ENCODE results near the gene LETMD1. TPM values are rescaled to one million over a fixed set of nuclear protein-coding genes. Genes with fewer than 3 reads are reported as not detected.

LETMD1 gene
- total and polyA plus RNA-seq, 8 donors: 34.3 to 59.5 (median 49.8) TPM

DNA sequence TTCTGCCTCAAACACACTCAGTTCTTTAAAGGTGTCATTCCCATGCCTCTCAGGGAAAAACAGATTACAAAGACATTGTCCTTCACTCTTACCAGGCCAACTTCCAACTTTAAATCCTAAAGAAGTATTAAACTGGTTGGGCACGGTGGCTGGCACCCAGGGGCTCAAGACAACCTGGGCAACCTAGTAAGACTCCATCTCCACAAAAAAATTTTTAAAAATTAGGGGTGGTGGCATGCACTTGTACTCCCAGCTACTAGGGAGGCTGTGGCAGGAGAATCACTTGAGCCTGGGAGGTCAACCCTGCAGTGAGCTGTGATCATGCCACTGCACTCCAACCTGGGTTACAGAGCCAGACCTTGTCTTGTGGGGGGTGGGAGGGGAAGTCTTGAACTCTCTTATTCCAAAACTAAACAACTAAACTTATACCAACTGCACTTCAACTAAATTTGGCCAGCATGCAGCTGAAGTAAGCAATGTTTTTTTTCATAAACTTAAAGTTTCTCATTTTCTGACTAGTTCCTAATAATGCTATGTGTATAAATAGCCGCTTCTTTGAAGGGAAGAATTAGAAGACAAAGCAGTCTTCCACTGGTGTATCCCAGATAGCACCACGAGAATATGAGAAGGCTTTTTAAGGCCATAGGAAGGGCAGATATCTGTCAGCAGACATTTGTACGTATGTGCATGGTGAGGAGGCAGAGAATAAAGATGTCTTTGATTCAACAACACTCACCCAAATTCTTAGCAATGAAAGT is 24.3 kb upstream of the LETMD1 start:
- peaks cover 12 to 23% (median 14%) of the 10 kb centered on the region in 3 donors for H3K4me1 ChIP-seq
- no peaks in the 10 kb centered on the region for H3K9me3 ChIP-seq
- TF ChIP-seq, protein P1, sequence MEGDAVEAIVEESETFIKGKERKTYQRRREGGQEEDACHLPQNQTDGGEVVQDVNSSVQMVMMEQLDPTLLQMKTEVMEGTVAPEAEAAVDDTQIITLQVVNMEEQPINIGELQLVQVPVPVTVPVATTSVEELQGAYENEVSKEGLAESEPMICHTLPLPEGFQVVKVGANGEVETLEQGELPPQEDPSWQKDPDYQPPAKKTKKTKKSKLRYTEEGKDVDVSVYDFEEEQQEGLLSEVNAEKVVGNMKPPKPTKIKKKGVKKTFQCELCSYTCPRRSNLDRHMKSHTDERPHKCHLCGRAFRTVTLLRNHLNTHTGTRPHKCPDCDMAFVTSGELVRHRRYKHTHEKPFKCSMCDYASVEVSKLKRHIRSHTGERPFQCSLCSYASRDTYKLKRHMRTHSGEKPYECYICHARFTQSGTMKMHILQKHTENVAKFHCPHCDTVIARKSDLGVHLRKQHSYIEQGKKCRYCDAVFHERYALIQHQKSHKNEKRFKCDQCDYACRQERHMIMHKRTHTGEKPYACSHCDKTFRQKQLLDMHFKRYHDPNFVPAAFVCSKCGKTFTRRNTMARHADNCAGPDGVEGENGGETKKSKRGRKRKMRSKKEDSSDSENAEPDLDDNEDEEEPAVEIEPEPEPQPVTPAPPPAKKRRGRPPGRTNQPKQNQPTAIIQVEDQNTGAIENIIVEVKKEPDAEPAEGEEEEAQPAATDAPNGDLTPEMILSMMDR (IDR thresholded peaks at IDR 0.05): no peak
- WGBS, 2 donors: 29 to 30% methylated on average over 4 of the region's 4 CpGs
- intact Hi-C loops (cut with DNase I): no loop called here
- ATAC-seq (no peak), DNase-seq (no peak), FAIRE-seq (no peak)
- peak overlapping the region in 3 of 4 donors; percentile 7 to 86 (median 66) for H3K4me3 ChIP-seq
- H3K27me3 ChIP-seq: no peaks in the 10 kb centered on the region
- peak overlapping the region; percentile 95 to 99 (median 96) for H3K27ac ChIP-seq
- no peaks in the 10 kb centered on the region for H3K36me3 ChIP-seq

DNA sequence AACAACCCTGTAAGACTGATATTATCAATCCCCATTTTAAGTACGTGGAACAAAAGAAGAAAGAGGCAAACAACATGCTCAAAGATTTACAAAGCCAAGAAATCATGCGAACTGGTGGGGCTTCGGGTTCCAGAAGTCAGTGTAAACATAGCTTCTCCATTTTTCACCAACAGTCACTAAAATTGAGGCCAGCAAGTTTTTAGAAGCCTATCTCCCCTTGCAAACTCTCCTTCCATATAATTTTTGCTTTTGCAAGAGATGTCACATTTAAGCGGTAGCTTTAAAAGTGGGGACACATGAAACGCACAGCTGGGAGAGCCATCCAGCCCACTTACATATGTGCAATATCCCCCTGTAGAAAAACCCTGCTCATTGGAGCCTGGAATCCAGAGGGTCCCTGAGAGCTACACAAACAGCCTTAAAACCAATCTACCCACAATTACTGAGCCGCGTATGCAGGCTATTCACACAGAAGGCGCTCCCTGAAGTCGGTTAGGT is 22.7 kb upstream of the LETMD1 start:
- Histone ChIP-seq H3K27me3 (no peaks in the 10 kb centered on the region), H3K4me3 (peak overlapping the region; percentile 54 to 86 (median 70)), H3K36me3 (no peaks in the 10 kb centered on the region), H3K9me3 (no peaks in the 10 kb centered on the region), H3K27ac (peak overlapping the region; percentile 95 to 99 (median 96)), H3K4me1 (peaks cover 12 to 23% (median 14%) of the 10 kb centered on the region in 3 donors)
- FAIRE-seq: no peak
- no peak for ATAC-seq
- TF ChIP-seq, protein P1 (IDR thresholded peaks at IDR 0.05): no peak
- WGBS, 2 donors: 3% methylated on average over 9 of the region's 9 CpGs
- intact Hi-C loops (cut with DNase I): no loop called here
- no peak for DNase-seq

DNA sequence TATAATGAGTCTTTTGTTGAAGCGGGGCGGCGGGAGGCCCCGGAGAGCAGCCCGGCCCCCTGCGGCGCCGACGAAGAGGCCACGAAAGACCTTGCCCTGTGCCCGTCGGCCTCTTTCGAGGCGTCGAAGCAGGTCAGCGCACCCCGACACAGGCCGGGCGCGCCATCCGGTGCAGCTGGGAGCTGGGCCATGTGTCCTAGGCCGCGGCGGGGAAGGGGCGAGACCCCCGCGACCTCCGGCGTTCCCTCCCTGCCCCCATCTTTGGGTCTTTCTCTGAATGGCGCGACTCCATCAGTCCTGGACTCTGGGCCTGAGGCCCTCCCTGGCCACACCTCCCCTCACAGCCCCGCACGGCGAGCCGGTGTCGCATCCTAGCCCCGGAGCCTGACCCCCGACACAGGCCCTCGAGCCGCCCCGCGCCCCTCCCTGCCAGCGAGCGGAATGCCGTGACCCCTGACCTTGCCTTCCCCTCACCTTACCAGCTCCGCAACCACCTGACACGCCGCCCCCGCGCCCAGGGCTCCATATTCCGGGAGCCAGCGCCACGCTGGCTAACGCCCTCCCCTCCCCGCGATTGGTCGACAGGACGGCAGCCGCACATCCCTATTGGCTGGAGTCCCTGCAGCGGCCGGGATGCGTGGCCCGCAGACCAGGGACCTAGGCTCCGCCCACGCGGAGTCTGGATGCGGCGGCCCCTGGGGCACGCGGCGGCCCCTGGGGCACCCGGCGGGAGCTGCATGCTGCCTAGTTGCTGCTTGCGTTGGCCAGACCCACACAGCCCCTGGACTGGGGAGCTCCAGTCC is 22.1 kb upstream of the LETMD1 start, which contains the start of gene SLC11A2:
Gene SLC11A2 (minus strand): TSS at position 549 of the 803 bp plus-strand sequence. CDS start 15,656 bp downstream, outside the sequence.
- peaks cover 12 to 23% (median 14%) of the 10 kb centered on the region in 3 donors for H3K4me1 ChIP-seq
- ATAC-seq (peak; percentile 88 to 94 (median 92)), FAIRE-seq (no peak), DNase-seq (peak; percentile 95 to 98 (median 96))
- WGBS, 2 donors: 0 to 1% methylated on average over 73 to 74 of the region's 74 CpGs
- peak within 1 kb of the TSS; percentile 95 to 99 (median 96) for H3K27ac ChIP-seq
- H3K36me3 ChIP-seq: no peaks in the 10 kb centered on the region
- intact Hi-C loops (cut with DNase I): no loop called here
- H3K27me3 ChIP-seq: no peaks in the 10 kb centered on the region
- H3K9me3 ChIP-seq: no peaks in the 10 kb centered on the region
- peak within 1 kb of the TSS; percentile 54 to 86 (median 70) for H3K4me3 ChIP-seq
- TF ChIP-seq, protein P1 (IDR thresholded peaks at IDR 0.05): no peak

DNA sequence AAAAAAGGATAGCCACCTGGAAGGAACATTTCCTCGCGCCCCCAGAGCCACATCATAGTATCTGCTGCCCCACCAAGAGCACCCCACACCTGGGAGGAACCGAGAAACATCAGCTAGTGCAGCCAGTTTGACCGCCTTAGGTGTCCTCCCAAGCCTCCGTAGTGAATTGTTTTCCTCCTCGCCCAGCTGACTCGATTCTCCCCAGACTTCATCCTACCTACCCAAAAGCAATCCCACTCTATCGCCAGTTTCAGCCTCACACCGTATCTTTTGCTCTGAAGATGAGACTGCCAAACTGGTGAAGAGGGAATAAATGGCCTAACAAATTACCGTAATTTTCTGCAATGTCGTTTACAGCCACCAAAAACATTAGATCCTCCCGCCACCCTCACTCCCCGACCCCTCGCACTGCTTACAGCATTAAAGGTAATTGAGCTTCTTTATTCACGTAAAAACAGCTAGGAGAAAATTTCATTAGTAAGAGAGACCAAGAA is 20.7 kb upstream of the LETMD1 start:
- TF ChIP-seq, protein P1 (IDR thresholded peaks at IDR 0.05): no peak
- H3K4me3 ChIP-seq: no peak overlapping the region
- DNase-seq (no peak), FAIRE-seq (no peak), ATAC-seq (no peak)
- no peaks in the 10 kb centered on the region for H3K9me3 ChIP-seq
- no peaks in the 10 kb centered on the region for H3K27me3 ChIP-seq
- 89 to 91% methylated on average over 15 of the region's 15 CpGs for WGBS, 2 donors
- no peak overlapping the region for H3K27ac ChIP-seq
- no peaks in the 10 kb centered on the region for H3K36me3 ChIP-seq
- intact Hi-C loops (cut with DNase I): no loop called here
- H3K4me1 ChIP-seq: peaks cover 11 to 14% (median 14%) of the 10 kb centered on the region in 3 donors
